Panc1 (cell line): ENCODE data around the gene FAM193A. TPM values are rescaled to one million over a fixed set of nuclear protein-coding genes. Genes with fewer than 3 reads are reported as not detected.

ENCODE experiments used
- ATAC-seq: fragments of 200-7000 bp; cut with Tn5 transposase; 2 replicates; pipeline ENCODE4 v1.9.1; 2020; ENCODE audit warnings: mild to moderate bottlenecking, moderate library complexity
- BruUV-seq: library from RNA; stranded (reverse); fragments of 400-500 nt; replicated peaks from 2 replicates; lab custom pipeline; 2021; lab: Mats Ljungman, UMichigan
- CTCF ChIA-PET: fragments of 300-600 bp; sonication (Branson Sonifier 250); formaldehyde crosslinking; loops from one replicate; lab custom pipeline; 2022; ENCODE audit warnings: antibody characterized with exemption; lab: Charles Lee
- POLR2A ChIA-PET: fragments of 300-600 bp; sonication (Branson Sonifier 250); formaldehyde crosslinking; loops from one replicate; lab custom pipeline; 2022; ENCODE audit warnings: antibody characterized with exemption; lab: Charles Lee
- DNase-seq: peaks from one replicate; pipeline ENCODE4 v3.0.0-alpha.2; 2010; ENCODE audit warnings: low read depth, low spot score
- H3K27ac ChIP-seq: 2 replicates; pipeline ENCODE4 v1.5.1; 2011; ENCODE audit warnings: mild to moderate bottlenecking, low read length, inconsistent platforms
- H3K27me3 ChIP-seq: fragments of 200-500 bp; sonication (Bioruptor generic); 2 replicates; pipeline ENCODE4 v1.6.0; 2014; ENCODE audit warnings: low read length, inconsistent platforms; ENCODE audit not compliant: control insufficient read depth, insufficient read depth
- H3K36me3 ChIP-seq: fragments of 200-500 bp; sonication (Bioruptor generic); 2 replicates; pipeline ENCODE4 v1.5.1; 2014; ENCODE audit warnings: inconsistent platforms, mild to moderate bottlenecking, low read length, moderate library complexity; ENCODE audit not compliant: control insufficient read depth, insufficient read depth
- H3K4me1 ChIP-seq: 2 replicates; pipeline ENCODE4 v1.5.1; 2011; ENCODE audit warnings: inconsistent platforms, mild to moderate bottlenecking, low read length, moderate library complexity; ENCODE audit not compliant: control insufficient read depth, insufficient read depth
- H3K4me3 ChIP-seq, 2 experiments: 2 replicates each; pipeline ENCODE4 v1.5.1; 2011 to 2012; ENCODE audit warnings: low read depth in 2 of 2, low read length in 2 of 2, mild to moderate bottlenecking in 2 of 2, inconsistent platforms in 1 of 2, moderate library complexity in 1 of 2
- H3K9me3 ChIP-seq: fragments of 200-500 bp; sonication (Bioruptor generic); 2 replicates; pipeline ENCODE4 v1.5.1; 2014; ENCODE audit warnings: low read depth, mild to moderate bottlenecking, inconsistent platforms, low read length, moderate library complexity; ENCODE audit not compliant: control insufficient read depth, insufficient read depth
- CTCF ChIP-seq: fragments of 450-650 bp; IDR thresholded peaks from 2 replicates; pipeline ENCODE4 v1.5.1; 2017; ENCODE audit warnings: mild to moderate bottlenecking
- POLR2AphosphoS5 ChIP-seq: IDR thresholded peaks from 2 replicates; pipeline ENCODE4 v1.6.1; 2012; ENCODE audit warnings: mild to moderate bottlenecking, low read depth, low read length, moderate library complexity
- REST ChIP-seq, 2 experiments: IDR thresholded peaks; 2 replicates each; pipeline ENCODE4 v1.6.1; 2011 to 2012; ENCODE audit warnings: low read depth in 2 of 2, control low read depth in 1 of 2, low read length in 1 of 2, mild to moderate bottlenecking in 1 of 2, moderate library complexity in 1 of 2; ENCODE audit not compliant: insufficient read depth in 1 of 2
- SIN3A ChIP-seq: IDR thresholded peaks from 2 replicates; pipeline ENCODE4 v1.6.1; 2012; ENCODE audit warnings: low read depth, mild to moderate bottlenecking, low read length, moderate library complexity, borderline replicate concordance; ENCODE audit not compliant: insufficient read depth
- TCF7L2 ChIP-seq: IDR thresholded peaks from 2 replicates; pipeline ENCODE4 v1.6.1; 2011; ENCODE audit warnings: mild to moderate bottlenecking, low read depth, low read length, inconsistent platforms
- in situ Hi-C: cut with HindIII; loops from 2 replicates; pipeline ENCODE4 v1.10.0; 2016; ENCODE audit warnings: low sequenced_read_pairs, low pct_unique_long_range_greater_than_20kb
- intact Hi-C: fragments of 100-400 bp; cut with micrococcal nuclease; formaldehyde crosslinking; loops from one replicate; pipeline ENCODE4 v1.10.0; 2022; ENCODE audit not compliant: unreplicated experiment
- total RNA-seq: library from RNA; stranded (reverse); gene quantifications from one replicate; pipeline ENCODE4 v1.2.1, GENCODE V29; 2021; ENCODE audit not compliant: unreplicated experiment

Gene FAM193A
- total RNA-seq, 1 experiment from 2014 or later, result 25.7 TPM

- in situ Hi-C loops (no loop called here), intact Hi-C loops (loop anchor here (10.0 kb wide), 1 partner anchor 169 kb away; no protein-coding TSS in a partner anchor)
- no peaks in the 10 kb centered on the region for H3K9me3 ChIP-seq
- H3K36me3 ChIP-seq, result no peaks in the 10 kb centered on the region
- H3K27me3 ChIP-seq, result no peaks in the 10 kb centered on the region
- no peak overlapping the region for H3K27ac ChIP-seq
- DNase-seq (no peak), ATAC-seq (no peak)
- BruUV-seq, result no TSS peak
- CTCF ChIA-PET, result no interaction called here
- H3K4me3 ChIP-seq, result no peak overlapping the region
- TF ChIP-seq POLR2AphosphoS5 (no peak), TCF7L2 (no peak), SIN3A (no peak), REST (IDR thresholded peaks at IDR 0.05; ENCODE audit: insufficient read depth in 1 of 2, low read depth in 2 of 2, low read length in 1 of 2) (no peak), CTCF (no peak)
- POLR2A ChIA-PET, result no interaction called here
- H3K4me1 ChIP-seq, result no peaks in the 10 kb centered on the region
These were observed 229.5 kb downstream of the FAM193A start for GRCh38 chr4:2765832-2766526.

GRCh38 chr4:2767046-2767704 lies 230.7 kb downstream of the FAM193A start:
- intact Hi-C loops, result loop anchor here (10.0 kb wide), 1 partner anchor 168 kb away; no protein-coding TSS in a partner anchor
- H3K27ac ChIP-seq, result no peak overlapping the region
- ChIA-PET POLR2A (no interaction called here), CTCF (no interaction called here)
- in situ Hi-C loops, result no loop called here
- no peaks in the 10 kb centered on the region for H3K36me3 ChIP-seq
- H3K9me3 ChIP-seq, result no peaks in the 10 kb centered on the region
- no TSS peak for BruUV-seq
- TF ChIP-seq SIN3A, result no peak
- no peak for TF ChIP-seq REST (IDR thresholded peaks at IDR 0.05; ENCODE audit: insufficient read depth in 1 of 2, low read depth in 2 of 2, low read length in 1 of 2)
- TF ChIP-seq TCF7L2, result no peak
- no peak for TF ChIP-seq POLR2AphosphoS5
- no peak for TF ChIP-seq CTCF
- no peak for ATAC-seq
- no peaks in the 10 kb centered on the region for H3K27me3 ChIP-seq
- H3K4me1 ChIP-seq, result no peaks in the 10 kb centered on the region
- H3K4me3 ChIP-seq, result no peak overlapping the region
- no peak for DNase-seq
